Memory B cell (primary cell): ENCODE measurements around the gene INO80E.

Source experiments
- ATAC-seq: fragments of 150-1000 bp; cut with Tn5 transposase; 2 replicates; pipeline ENCODE4 v1.10.0; 2021; ENCODE audit warnings: low read depth, mild to moderate bottlenecking, moderate library complexity
- DNase-seq, 2 donors: peaks; one replicate each; pipeline ENCODE4 v3.0.0; 2022; ENCODE audit warnings: low spot score in 2 of 2
- H3K27ac Mint-ChIP-seq: one replicate; pipeline ENCODE4 v1.8.0; 2022; ENCODE audit warnings: mild to moderate bottlenecking, moderate library complexity, mixed read lengths
- H3K27me3 Mint-ChIP-seq: one replicate; pipeline ENCODE4 v1.8.0; 2022; ENCODE audit warnings: mixed read lengths
- H3K36me3 Mint-ChIP-seq: one replicate; pipeline ENCODE4 v1.8.0; 2022; ENCODE audit warnings: mild to moderate bottlenecking, mixed read lengths
- H3K4me1 Mint-ChIP-seq: one replicate; pipeline ENCODE4 v1.8.0; 2022; ENCODE audit warnings: mixed read lengths
- H3K4me3 Mint-ChIP-seq: one replicate; pipeline ENCODE4 v1.8.0; 2022; ENCODE audit warnings: mild to moderate bottlenecking, moderate library complexity, mixed read lengths
- H3K9me3 Mint-ChIP-seq: one replicate; pipeline ENCODE4 v1.8.0; 2022; ENCODE audit warnings: mixed read lengths

INO80E gene

GRCh38 chr16:29993191-29993902 is 2.7 kb upstream of the INO80E start:
- H3K4me1 Mint-ChIP-seq, result peaks cover 25% of the 10 kb centered on the region
- H3K27me3 Mint-ChIP-seq, result no peaks in the 10 kb centered on the region
- H3K9me3 Mint-ChIP-seq, result no peaks in the 10 kb centered on the region
- H3K36me3 Mint-ChIP-seq, result peaks cover 21% of the 10 kb centered on the region
- H3K4me3 Mint-ChIP-seq, result no peak overlapping the region
- ATAC-seq (no peak), DNase-seq (no peak)
- H3K27ac Mint-ChIP-seq, result no peak overlapping the region

GRCh38 chr16:29993903-29994599 is 2.0 kb upstream of the INO80E start:
- Mint-ChIP-seq H3K4me3 (peak overlapping the region; percentile 35), H3K27me3 (no peaks in the 10 kb centered on the region), H3K4me1 (peaks cover 24% of the 10 kb centered on the region), H3K9me3 (no peaks in the 10 kb centered on the region), H3K27ac (peak overlapping the region; percentile 97), H3K36me3 (peaks cover 15% of the 10 kb centered on the region)
- ATAC-seq (no peak), DNase-seq (no peak)

- no peaks in the 10 kb centered on the region for H3K9me3 Mint-ChIP-seq
- DNase-seq (no peak), ATAC-seq (no peak)
- peak overlapping the region; percentile 99 for H3K4me3 Mint-ChIP-seq
- H3K4me1 Mint-ChIP-seq, result peaks cover 21% of the 10 kb centered on the region
- peak overlapping the region; percentile 97 for H3K27ac Mint-ChIP-seq
- peaks cover 11% of the 10 kb centered on the region for H3K36me3 Mint-ChIP-seq
- no peaks in the 10 kb centered on the region for H3K27me3 Mint-ChIP-seq
Observed at GRCh38 chr16:29994600-29995323, 1.3 kb upstream of the INO80E start.

- H3K9me3 Mint-ChIP-seq, result no peaks in the 10 kb centered on the region
- DNase-seq, result peak; percentile 80 to 84
Observed at GRCh38 chr16:29995324-29995910, 624 bp upstream of the INO80E start, which contains the start of gene HIRIP3. Gene HIRIP3, minus strand, starts transcription at chr16:29995617. Its CDS starts 12 bp downstream, at chr16:29995605.

GRCh38 chr16:29996766-29997250 is 767 bp downstream of the INO80E start:
- ATAC-seq (no peak), DNase-seq (no peak)
- Mint-ChIP-seq H3K4me1 (peaks cover 21% of the 10 kb centered on the region), H3K36me3 (peaks cover 9% of the 10 kb centered on the region), H3K27ac (peak overlapping the region; percentile 97), H3K27me3 (no peaks in the 10 kb centered on the region), H3K9me3 (no peaks in the 10 kb centered on the region), H3K4me3 (peak overlapping the region; percentile 99)

More at GRCh38 chr16:29995324-29995910, 624 bp upstream of the INO80E start, which contains the start of gene HIRIP3:
- peak within 1 kb of the TSS; percentile 97 for H3K27ac Mint-ChIP-seq
- peak; percentile 59 for ATAC-seq
- peak within 1 kb of the TSS; percentile 99 for H3K4me3 Mint-ChIP-seq
- peaks cover 11% of the 10 kb centered on the region for H3K36me3 Mint-ChIP-seq
- no peaks in the 10 kb centered on the region for H3K27me3 Mint-ChIP-seq
- peaks cover 21% of the 10 kb centered on the region for H3K4me1 Mint-ChIP-seq

- Mint-ChIP-seq H3K9me3 (no peaks in the 10 kb centered on the region), H3K4me3 (no peak overlapping the region), H3K27me3 (no peaks in the 10 kb centered on the region), H3K4me1 (peaks cover 15% of the 10 kb centered on the region), H3K27ac (no peak overlapping the region), H3K36me3 (peaks cover 10% of the 10 kb centered on the region)
- DNase-seq, result no peak
- no peak for ATAC-seq
Observed at GRCh38 chr16:29999605-30000004, 3.6 kb downstream of the INO80E start.

- DNase-seq, result no peak
- H3K9me3 Mint-ChIP-seq, result no peaks in the 10 kb centered on the region
- no peaks in the 10 kb centered on the region for H3K27me3 Mint-ChIP-seq
- ATAC-seq, result no peak
- H3K4me3 Mint-ChIP-seq, result no peak overlapping the region
- H3K4me1 Mint-ChIP-seq, result peaks cover 11% of the 10 kb centered on the region
- H3K27ac Mint-ChIP-seq, result no peak overlapping the region
- peaks cover 10% of the 10 kb centered on the region for H3K36me3 Mint-ChIP-seq
Observed at GRCh38 chr16:30000735-30001631, 4.9 kb downstream of the INO80E start.

GRCh38 chr16:30002614-30003346 is 6.7 kb downstream of the INO80E start:
- Mint-ChIP-seq H3K36me3 (peaks cover 10% of the 10 kb centered on the region), H3K4me3 (no peak overlapping the region), H3K27me3 (no peaks in the 10 kb centered on the region), H3K27ac (peak overlapping the region; percentile 42), H3K9me3 (no peaks in the 10 kb centered on the region), H3K4me1 (peaks cover 4% of the 10 kb centered on the region)
- no peak for DNase-seq
- ATAC-seq, result no peak

- H3K9me3 Mint-ChIP-seq, result no peaks in the 10 kb centered on the region
- peaks cover 10% of the 10 kb centered on the region for H3K36me3 Mint-ChIP-seq
- H3K27me3 Mint-ChIP-seq, result peaks cover 3% of the 10 kb centered on the region
- no peak overlapping the region for H3K27ac Mint-ChIP-seq
- ATAC-seq, result no peak
- DNase-seq, result no peak
- H3K4me3 Mint-ChIP-seq, result no peak overlapping the region
- peaks cover 4% of the 10 kb centered on the region for H3K4me1 Mint-ChIP-seq
Observed at GRCh38 chr16:30003670-30004423, 7.8 kb downstream of the INO80E start.

- H3K36me3 Mint-ChIP-seq, result peaks cover 10% of the 10 kb centered on the region
- H3K27ac Mint-ChIP-seq, result no peak overlapping the region
- H3K4me3 Mint-ChIP-seq, result no peak overlapping the region
- H3K9me3 Mint-ChIP-seq, result no peaks in the 10 kb centered on the region
- ATAC-seq, result no peak
- peaks cover 7% of the 10 kb centered on the region for H3K27me3 Mint-ChIP-seq
- no peak for DNase-seq
- H3K4me1 Mint-ChIP-seq, result peaks cover 4% of the 10 kb centered on the region
Observed at GRCh38 chr16:30004424-30004776, 8.4 kb downstream of the INO80E start.

- Mint-ChIP-seq H3K27ac (no peak overlapping the region), H3K36me3 (peaks cover 7% of the 10 kb centered on the region), H3K4me3 (no peak overlapping the region), H3K9me3 (no peaks in the 10 kb centered on the region), H3K27me3 (peaks cover 10% of the 10 kb centered on the region), H3K4me1 (peaks cover 4% of the 10 kb centered on the region)
- DNase-seq, result no peak
- peak; percentile 26 for ATAC-seq
Observed at GRCh38 chr16:30004811-30005242, 8.8 kb downstream of the INO80E start.
